ENCODE measurements around the gene HPS4.

The HPS4 gene

DNA sequence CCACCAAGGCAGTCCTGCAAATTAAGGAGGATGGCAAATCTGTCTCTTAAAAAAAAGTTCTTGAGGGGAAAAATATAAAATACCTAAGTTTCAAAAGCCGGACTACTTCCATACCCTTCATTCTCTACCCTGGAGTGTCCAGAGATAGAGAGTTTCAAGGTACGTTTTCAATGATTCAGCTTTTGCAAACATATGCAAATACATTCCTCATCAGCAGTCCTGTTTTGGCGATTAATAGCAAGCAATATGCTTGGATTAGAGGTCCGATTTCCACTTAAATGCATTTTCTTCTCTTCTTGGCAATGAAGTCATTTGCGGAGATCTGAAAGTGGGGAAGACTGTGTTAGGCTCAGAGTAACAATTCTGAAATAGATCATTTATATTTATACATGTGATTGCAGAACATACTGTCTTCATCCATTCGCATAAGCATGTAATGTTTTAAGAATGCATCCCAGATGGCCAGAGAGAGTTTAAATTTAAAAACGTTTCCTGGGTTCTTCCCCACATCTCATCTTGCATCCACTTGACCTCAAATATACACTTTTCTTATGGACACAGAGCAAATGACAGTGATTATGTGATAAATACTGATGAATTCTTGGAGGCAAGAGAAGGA lies 42.5 kb upstream of the HPS4 start:
- H3K9me3 ChIP-seq (ENCODE audit: severe bottlenecking) = peaks cover 2% of the 10 kb centered on the region
- H3K27me3 ChIP-seq (ENCODE audit: insufficient read depth, low read depth, severe bottlenecking) = no peaks in the 10 kb centered on the region
- TF ChIP-seq, protein P1, sequence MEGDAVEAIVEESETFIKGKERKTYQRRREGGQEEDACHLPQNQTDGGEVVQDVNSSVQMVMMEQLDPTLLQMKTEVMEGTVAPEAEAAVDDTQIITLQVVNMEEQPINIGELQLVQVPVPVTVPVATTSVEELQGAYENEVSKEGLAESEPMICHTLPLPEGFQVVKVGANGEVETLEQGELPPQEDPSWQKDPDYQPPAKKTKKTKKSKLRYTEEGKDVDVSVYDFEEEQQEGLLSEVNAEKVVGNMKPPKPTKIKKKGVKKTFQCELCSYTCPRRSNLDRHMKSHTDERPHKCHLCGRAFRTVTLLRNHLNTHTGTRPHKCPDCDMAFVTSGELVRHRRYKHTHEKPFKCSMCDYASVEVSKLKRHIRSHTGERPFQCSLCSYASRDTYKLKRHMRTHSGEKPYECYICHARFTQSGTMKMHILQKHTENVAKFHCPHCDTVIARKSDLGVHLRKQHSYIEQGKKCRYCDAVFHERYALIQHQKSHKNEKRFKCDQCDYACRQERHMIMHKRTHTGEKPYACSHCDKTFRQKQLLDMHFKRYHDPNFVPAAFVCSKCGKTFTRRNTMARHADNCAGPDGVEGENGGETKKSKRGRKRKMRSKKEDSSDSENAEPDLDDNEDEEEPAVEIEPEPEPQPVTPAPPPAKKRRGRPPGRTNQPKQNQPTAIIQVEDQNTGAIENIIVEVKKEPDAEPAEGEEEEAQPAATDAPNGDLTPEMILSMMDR (IDR thresholded peaks at IDR 0.05; ENCODE audit: low read depth, low read length) = no peak
- H3K27ac ChIP-seq = no peak overlapping the region; the same call in 1 of the 2 replicates
- no peak for DNase-seq
- peaks cover 4% of the 10 kb centered on the region for H3K36me3 ChIP-seq
- H3K4me3 ChIP-seq (ENCODE audit: low read depth, low read length) = no peak overlapping the region

GRCh38 chr22:26524870-26525269 lies 41.3 kb upstream of the HPS4 start:
- no peak for DNase-seq
- H3K9me3 ChIP-seq (ENCODE audit: severe bottlenecking) = peaks cover 2% of the 10 kb centered on the region
- H3K27ac ChIP-seq = no peak overlapping the region

DNA sequence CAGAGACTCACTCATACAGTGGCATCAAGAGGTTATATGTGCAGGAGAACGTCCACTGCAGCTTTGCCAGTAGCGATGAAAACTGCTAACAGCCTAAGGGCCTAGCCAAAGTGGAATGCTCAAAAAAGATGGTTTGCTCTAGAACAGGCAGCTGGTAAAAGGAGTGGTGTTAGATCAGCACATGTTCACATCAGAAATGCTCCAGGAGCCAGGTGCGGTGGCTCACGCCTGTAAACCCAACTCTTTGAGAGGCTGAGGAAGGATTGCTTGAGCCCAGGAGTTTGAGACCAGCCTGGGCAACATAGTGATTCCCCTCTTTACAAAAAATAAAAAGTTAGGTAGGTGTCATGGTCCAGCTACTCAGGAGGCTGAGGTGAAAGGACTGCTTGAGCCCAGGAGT lies 39.0 kb upstream of the HPS4 start:
- no peaks in the 10 kb centered on the region for H3K27me3 ChIP-seq (ENCODE audit: insufficient read depth, low read depth, severe bottlenecking)
- H3K27ac ChIP-seq = no peak overlapping the region
- peaks cover 2% of the 10 kb centered on the region for H3K9me3 ChIP-seq (ENCODE audit: severe bottlenecking)
- H3K36me3 ChIP-seq = no peaks in the 10 kb centered on the region; the same call in 1 of the 2 replicates
- no peak overlapping the region for H3K4me3 ChIP-seq (ENCODE audit: low read depth, low read length)
- TF ChIP-seq, protein P1 (IDR thresholded peaks at IDR 0.05; ENCODE audit: low read depth, low read length) = no peak
- DNase-seq = no peak

More at GRCh38 chr22:26524870-26525269, 41.3 kb upstream of the HPS4 start:
- H3K27me3 ChIP-seq (ENCODE audit: insufficient read depth, low read depth, severe bottlenecking) = no peaks in the 10 kb centered on the region
- H3K4me3 ChIP-seq (ENCODE audit: low read depth, low read length) = no peak overlapping the region
- TF ChIP-seq, protein P1 (IDR thresholded peaks at IDR 0.05; ENCODE audit: low read depth, low read length) = no peak
- peaks cover 4% of the 10 kb centered on the region for H3K36me3 ChIP-seq

- Histone ChIP-seq H3K27ac (no peak overlapping the region), H3K27me3 (ENCODE audit: insufficient read depth, low read depth, severe bottlenecking) (no peaks in the 10 kb centered on the region), H3K9me3 (ENCODE audit: severe bottlenecking) (no peaks in the 10 kb centered on the region), H3K4me3 (ENCODE audit: low read depth, low read length) (no peak overlapping the region), H3K36me3 (no peaks in the 10 kb centered on the region; the same call in 1 of the 2 replicates)
- TF ChIP-seq, protein P1 (IDR thresholded peaks at IDR 0.05; ENCODE audit: low read depth, low read length) = no peak
- DNase-seq = no peak
Observed at GRCh38 chr22:26522012-26522411, 38.4 kb upstream of the HPS4 start.

GRCh38 chr22:26517429-26517828 lies 33.8 kb upstream of the HPS4 start:
- H3K27ac ChIP-seq = no peak overlapping the region

More at GRCh38 chr22:26517429-26517828, 33.8 kb upstream of the HPS4 start:
- TF ChIP-seq, protein P1 (IDR thresholded peaks at IDR 0.05; ENCODE audit: low read depth, low read length) = no peak
- H3K9me3 ChIP-seq (ENCODE audit: severe bottlenecking) = no peaks in the 10 kb centered on the region
- H3K36me3 ChIP-seq = no peaks in the 10 kb centered on the region
- DNase-seq = no peak
- no peak overlapping the region for H3K4me3 ChIP-seq (ENCODE audit: low read depth, low read length)
- H3K27me3 ChIP-seq (ENCODE audit: insufficient read depth, low read depth, severe bottlenecking) = no peaks in the 10 kb centered on the region
